Parathyroid adenoma (tissue), 2 donors: ENCODE results near the gene EML1.

ENCODE experiments used
- H2AFZ ChIP-seq: fragments of 300-600 bp; sonication (generic); one replicate; pipeline ENCODE4 v1.7.0; 2017; ENCODE audit warnings: antibody characterized with exemption, mild to moderate bottlenecking
- H3K27ac ChIP-seq: fragments of 300-600 bp; sonication (generic); one replicate; pipeline ENCODE4 v1.7.0; 2017
- H3K27me3 ChIP-seq: fragments of 300-600 bp; sonication (generic); one replicate; pipeline ENCODE4 v1.7.0; 2017; ENCODE audit warnings: low read length; ENCODE audit not compliant: control insufficient read depth, insufficient read depth
- H3K36me3 ChIP-seq: fragments of 300-600 bp; sonication (generic); one replicate; pipeline ENCODE4 v1.7.0; 2017; ENCODE audit warnings: low read length; ENCODE audit not compliant: control insufficient read depth, insufficient read depth
- H3K4me1 ChIP-seq: fragments of 300-600 bp; sonication (generic); one replicate; pipeline ENCODE4 v1.7.0; 2017; ENCODE audit warnings: control low read depth
- H3K4me2 ChIP-seq: fragments of 300-600 bp; sonication (generic); one replicate; pipeline ENCODE4 v1.7.0; 2017; ENCODE audit warnings: low read length
- H3K4me3 ChIP-seq: fragments of 300-600 bp; sonication (generic); one replicate; pipeline ENCODE4 v1.7.0; 2017; ENCODE audit warnings: low read depth, low read length
- H3K79me2 ChIP-seq: fragments of 300-600 bp; sonication (generic); one replicate; pipeline ENCODE4 v1.7.0; 2017; ENCODE audit warnings: control low read depth
- H3K9ac ChIP-seq: fragments of 300-600 bp; sonication (generic); one replicate; pipeline ENCODE4 v1.7.0; 2017; ENCODE audit warnings: mild to moderate bottlenecking
- H3K9me3 ChIP-seq: fragments of 300-600 bp; sonication (generic); one replicate; pipeline ENCODE4 v1.7.0; 2017; ENCODE audit warnings: low read length; ENCODE audit not compliant: control insufficient read depth
- TF ChIP-seq, protein P1 (sequence below): fragments of 300-600 bp; sonication (generic); IDR thresholded peaks from one replicate; pipeline ENCODE4 v1.7.0; 2017; ENCODE audit warnings: antibody characterized with exemption, mild to moderate bottlenecking
- donor health status: primary hyperparathyroidism.

Gene EML1

DNA sequence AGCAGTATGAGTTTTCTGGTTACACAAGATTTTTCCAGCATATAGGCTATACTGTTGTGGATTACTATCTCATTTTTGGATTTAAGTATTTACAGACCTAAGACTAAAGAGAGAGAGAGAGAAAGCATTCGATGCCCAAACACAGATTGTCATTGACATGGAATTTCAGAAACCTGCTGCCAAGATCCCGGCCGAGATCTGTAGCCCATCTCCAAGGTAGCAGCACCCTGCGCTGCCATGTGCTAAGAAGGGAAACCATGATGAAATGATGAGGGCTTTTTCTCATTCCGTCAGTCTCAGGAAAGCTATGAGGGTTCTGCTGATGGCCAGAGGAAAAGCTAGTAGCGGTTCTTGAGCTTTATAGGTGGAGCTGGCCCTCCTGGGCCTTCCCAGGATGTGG is 136.4 kb downstream of the EML1 start:
- Histone ChIP-seq H3K4me3 (no peak overlapping the region), H3K9ac (no peak overlapping the region), H3K27ac (no peak overlapping the region), H3K9me3 (no peaks in the 10 kb centered on the region), H3K36me3 (no peaks in the 10 kb centered on the region), H3K79me2 (no peaks in the 10 kb centered on the region), H2AFZ (no peak overlapping the region), H3K27me3 (no peaks in the 10 kb centered on the region), H3K4me2 (no peak overlapping the region), H3K4me1 (no peaks in the 10 kb centered on the region)
- TF ChIP-seq, protein P1, sequence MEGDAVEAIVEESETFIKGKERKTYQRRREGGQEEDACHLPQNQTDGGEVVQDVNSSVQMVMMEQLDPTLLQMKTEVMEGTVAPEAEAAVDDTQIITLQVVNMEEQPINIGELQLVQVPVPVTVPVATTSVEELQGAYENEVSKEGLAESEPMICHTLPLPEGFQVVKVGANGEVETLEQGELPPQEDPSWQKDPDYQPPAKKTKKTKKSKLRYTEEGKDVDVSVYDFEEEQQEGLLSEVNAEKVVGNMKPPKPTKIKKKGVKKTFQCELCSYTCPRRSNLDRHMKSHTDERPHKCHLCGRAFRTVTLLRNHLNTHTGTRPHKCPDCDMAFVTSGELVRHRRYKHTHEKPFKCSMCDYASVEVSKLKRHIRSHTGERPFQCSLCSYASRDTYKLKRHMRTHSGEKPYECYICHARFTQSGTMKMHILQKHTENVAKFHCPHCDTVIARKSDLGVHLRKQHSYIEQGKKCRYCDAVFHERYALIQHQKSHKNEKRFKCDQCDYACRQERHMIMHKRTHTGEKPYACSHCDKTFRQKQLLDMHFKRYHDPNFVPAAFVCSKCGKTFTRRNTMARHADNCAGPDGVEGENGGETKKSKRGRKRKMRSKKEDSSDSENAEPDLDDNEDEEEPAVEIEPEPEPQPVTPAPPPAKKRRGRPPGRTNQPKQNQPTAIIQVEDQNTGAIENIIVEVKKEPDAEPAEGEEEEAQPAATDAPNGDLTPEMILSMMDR: no peak

DNA sequence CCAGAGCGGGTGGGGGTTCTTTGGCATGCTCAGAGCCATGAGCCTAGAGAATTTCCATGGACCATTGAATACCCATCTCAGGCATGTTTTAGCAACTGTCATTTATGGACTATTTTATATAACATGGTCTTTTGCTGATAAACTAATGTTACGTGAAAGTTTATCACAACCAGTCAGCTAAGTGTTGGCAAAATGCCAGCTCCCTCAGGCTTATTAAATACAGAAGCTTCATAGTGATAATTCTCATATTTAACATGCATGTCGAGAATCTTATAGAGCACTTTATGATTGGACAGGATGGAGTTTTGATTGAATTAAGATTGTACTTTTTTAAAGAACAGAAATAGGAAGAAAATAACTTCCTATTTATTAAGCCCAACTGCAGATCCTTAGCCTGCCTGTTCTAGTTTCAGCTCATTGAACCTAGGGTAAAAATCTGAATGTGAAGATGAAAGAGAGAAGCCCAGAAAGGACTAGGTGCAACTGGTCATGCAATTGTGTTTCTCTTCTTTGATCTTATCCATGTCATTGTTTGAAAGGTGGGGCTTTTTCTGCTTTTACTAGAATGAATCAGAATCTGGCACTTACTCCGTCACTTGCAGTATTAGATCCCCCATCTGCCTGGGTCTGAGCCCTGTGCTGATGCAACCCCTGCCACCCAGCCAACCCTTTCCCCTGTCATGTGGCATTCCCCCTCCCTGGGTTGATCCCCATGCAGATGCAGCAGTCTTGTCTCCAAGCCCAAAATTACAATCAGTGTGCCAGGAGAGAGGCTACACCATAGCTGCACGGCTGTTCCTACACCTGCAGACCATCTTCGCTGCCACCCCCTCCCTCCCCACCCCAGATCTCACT is 137.4 kb downstream of the EML1 start:
- TF ChIP-seq, protein P1: no peak
- Histone ChIP-seq H3K36me3 (no peaks in the 10 kb centered on the region), H2AFZ (no peak overlapping the region), H3K4me2 (no peak overlapping the region), H3K79me2 (no peaks in the 10 kb centered on the region), H3K27ac (no peak overlapping the region), H3K4me1 (no peaks in the 10 kb centered on the region), H3K9ac (no peak overlapping the region), H3K9me3 (no peaks in the 10 kb centered on the region), H3K4me3 (no peak overlapping the region), H3K27me3 (no peaks in the 10 kb centered on the region)

DNA sequence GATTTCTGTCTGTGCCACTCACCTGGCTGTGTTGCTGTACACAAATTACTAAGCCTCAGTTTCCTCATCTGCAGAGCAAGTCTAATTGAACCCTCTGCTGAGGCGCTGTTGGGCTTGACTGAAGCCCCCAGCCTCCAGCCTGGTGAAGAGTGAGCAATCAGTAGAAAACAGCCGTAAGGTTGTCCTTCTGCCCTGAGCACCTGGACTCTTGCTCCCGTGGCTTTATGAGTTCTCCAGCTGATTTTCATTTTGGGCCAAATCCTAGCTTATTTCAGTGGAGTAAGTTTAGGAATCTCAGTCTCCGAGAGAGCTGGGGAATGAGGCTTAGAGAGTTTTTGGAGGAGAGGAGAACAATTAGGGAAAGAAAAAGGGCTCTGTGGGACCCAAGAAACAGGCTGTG is 138.1 kb downstream of the EML1 start:
- Histone ChIP-seq H3K4me3 (no peak overlapping the region), H2AFZ (no peak overlapping the region), H3K9me3 (no peaks in the 10 kb centered on the region), H3K4me2 (no peak overlapping the region), H3K36me3 (no peaks in the 10 kb centered on the region), H3K9ac (no peak overlapping the region), H3K79me2 (no peaks in the 10 kb centered on the region), H3K27me3 (no peaks in the 10 kb centered on the region), H3K27ac (no peak overlapping the region), H3K4me1 (no peaks in the 10 kb centered on the region)
- TF ChIP-seq, protein P1: no peak

DNA sequence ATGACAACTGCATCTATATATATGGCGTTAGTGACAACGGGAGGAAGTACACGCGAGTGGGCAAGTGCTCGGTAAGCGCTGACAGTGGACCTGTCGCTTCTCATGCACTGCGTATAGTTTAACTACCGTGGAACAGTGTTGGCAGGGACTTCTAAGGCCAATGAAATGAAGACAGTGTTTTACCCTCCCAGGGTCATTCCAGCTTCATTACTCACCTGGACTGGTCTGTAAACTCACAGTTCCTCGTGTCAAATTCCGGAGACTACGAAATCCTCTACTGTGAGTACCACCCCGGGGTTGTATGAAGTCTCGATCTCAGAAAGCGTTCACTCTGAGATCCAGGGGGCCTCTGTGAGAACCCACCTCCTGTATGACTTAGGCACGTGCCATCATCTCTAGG is 142.8 kb downstream of the EML1 start:
- H2AFZ ChIP-seq: no peak overlapping the region
- H3K36me3 ChIP-seq: no peaks in the 10 kb centered on the region
- TF ChIP-seq, protein P1: no peak

More for the DNA sequence above, 142.8 kb downstream of the EML1 start:
- Histone ChIP-seq H3K4me3 (no peak overlapping the region), H3K4me1 (no peaks in the 10 kb centered on the region), H3K27ac (no peak overlapping the region), H3K9ac (no peak overlapping the region), H3K9me3 (no peaks in the 10 kb centered on the region), H3K27me3 (no peaks in the 10 kb centered on the region), H3K79me2 (no peaks in the 10 kb centered on the region), H3K4me2 (no peak overlapping the region)
